Activated CD8-positive, alpha-beta memory T cell treated with anti-CD3 and anti-CD28 coated beads, Interleukin-2, amount 50 U/mL, for 4 hours (primary cell): ENCODE measurements around the gene TMCO6.

Experiments
- DNase-seq: peaks from one replicate; pipeline ENCODE4 v3.0.0-alpha.2; 2020

Gene TMCO6

DNA sequence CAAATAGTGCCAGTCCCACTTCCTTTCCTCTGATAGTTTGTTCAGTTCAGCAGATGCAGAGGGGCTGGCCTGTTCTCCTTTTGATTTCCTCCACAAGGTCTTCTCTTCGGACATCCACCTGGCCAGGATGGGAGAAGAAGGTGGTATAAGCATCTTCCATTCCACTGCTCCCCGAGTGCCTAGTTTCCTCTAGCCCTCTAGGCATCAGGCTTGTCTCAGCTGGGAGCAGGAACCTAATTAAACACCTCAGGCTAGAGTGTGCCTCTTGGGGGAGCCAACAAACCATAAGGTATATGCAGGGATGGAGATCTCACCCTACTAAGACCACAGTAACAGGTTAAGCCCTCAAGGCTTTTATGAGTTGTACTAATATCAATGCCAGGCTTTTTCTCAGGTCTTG lies 35.0 kb downstream of the TMCO6 start:
- no peak for DNase-seq

DNA sequence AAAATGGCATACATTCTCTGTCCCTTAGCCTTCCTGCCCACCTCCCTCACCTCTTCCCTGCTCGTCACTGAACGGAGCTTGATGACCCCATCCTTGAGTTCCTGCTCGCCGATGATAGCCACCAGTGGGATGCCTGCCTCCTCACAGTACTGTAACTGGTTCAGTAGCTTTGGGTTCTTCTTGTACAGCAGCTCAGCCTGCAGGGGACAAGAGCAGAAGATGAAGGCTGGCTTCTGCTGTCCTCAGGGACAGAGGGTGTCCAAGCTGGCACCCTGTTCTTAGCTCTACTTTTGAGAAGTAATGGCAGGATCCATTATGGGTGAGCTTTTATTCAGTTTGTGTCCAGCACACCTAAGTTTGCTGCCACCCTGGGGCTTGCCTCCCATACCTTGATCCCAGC lies 35.4 kb downstream of the TMCO6 start:
- DNase-seq: no peak

- DNase-seq: no peak
Measured at GRCh38 chr5:140677947-140678346, 38.7 kb downstream of the TMCO6 start.

GRCh38 chr5:140678993-140679392 lies 39.7 kb downstream of the TMCO6 start:
- DNase-seq: no peak

DNA sequence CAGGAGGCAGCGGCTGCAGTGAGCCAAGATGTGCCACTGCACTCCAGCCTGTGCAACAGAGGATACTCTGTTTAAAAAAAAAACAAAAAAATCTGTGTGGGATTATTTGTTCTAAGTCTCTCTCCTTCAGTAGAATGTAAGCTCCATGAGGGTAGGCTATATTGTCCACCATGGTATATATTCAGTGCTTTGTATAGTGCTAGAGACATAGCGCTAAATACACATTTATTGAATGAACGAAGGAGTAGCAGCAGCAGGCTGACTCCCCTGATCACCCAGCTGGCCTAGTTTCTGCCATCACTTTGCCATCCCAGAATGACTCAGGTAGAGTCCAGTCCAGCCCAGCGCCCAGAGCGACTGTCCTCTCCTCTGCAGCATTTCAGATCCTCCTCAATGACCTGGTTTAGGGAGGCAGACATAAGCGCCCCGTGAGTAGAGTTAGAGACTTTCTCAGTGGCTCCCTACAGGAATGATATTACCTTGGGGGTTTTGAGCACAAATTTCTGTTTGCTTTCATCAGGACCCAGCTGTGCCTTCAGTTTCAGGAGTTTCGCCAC lies 51.2 kb downstream of the TMCO6 start:
- DNase-seq: no peak

GRCh38 chr5:140690941-140691924 lies 52.0 kb downstream of the TMCO6 start, which contains the start of the genes HARS1 and HARS2:
Gene HARS1, minus strand, starts transcription at chr5:140691370. Its CDS starts 66 bp downstream, at chr5:140691304.
Gene HARS2, plus strand, starts transcription at chr5:140691455. Its CDS starts 194 bp downstream, at chr5:140691649.
- DNase-seq: peak; percentile 77

- DNase-seq: no peak
Measured at GRCh38 chr5:140694276-140694675, 55.0 kb downstream of the TMCO6 start.
